Breast epithelium (tissue), 3 donors: ENCODE data around the gene INTS4.
"Not testable (repeated sequence)": the region's sequence is repeated elsewhere in the genome, so short reads cannot be mapped to it uniquely, and the experiment has no call there.

ENCODE experiments used
- POLR2AphosphoS5 ChIP-seq, 3 donors: sonication (generic); formaldehyde crosslinking; IDR thresholded peaks; one replicate each; pipeline ENCODE4 v1.6.1; 2017; ENCODE audit warnings: antibody characterized with exemption in 3 of 3
- TF ChIP-seq, protein P1 (sequence below), 3 donors: fragments of 450-650 bp; IDR thresholded peaks; one replicate each; pipeline ENCODE4 v1.5.1; 2016 to 2017; ENCODE audit warnings: antibody characterized with exemption in 3 of 3, mild to moderate bottlenecking in 3 of 3, moderate library complexity in 3 of 3

DNA sequence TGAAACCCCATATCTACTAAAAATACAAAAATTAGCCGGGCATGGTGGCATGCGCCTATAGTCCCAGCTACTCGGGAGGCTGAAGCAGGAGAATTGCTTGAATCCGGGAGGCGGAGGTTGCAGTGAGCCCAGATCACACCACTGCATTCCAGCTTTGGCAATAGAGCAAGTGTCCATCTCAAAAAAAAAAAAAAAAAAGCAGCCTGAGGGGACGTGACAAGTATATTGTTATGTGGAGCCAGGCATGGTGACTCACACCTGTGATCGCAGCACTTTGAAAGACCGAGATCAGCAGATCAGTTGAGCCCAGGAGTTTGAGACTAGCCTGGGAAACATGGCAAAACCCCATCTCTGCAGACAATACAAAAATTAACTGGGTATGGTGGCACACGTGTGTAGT is 34.0 kb upstream of the INTS4 start:
- TF ChIP-seq, protein P1, sequence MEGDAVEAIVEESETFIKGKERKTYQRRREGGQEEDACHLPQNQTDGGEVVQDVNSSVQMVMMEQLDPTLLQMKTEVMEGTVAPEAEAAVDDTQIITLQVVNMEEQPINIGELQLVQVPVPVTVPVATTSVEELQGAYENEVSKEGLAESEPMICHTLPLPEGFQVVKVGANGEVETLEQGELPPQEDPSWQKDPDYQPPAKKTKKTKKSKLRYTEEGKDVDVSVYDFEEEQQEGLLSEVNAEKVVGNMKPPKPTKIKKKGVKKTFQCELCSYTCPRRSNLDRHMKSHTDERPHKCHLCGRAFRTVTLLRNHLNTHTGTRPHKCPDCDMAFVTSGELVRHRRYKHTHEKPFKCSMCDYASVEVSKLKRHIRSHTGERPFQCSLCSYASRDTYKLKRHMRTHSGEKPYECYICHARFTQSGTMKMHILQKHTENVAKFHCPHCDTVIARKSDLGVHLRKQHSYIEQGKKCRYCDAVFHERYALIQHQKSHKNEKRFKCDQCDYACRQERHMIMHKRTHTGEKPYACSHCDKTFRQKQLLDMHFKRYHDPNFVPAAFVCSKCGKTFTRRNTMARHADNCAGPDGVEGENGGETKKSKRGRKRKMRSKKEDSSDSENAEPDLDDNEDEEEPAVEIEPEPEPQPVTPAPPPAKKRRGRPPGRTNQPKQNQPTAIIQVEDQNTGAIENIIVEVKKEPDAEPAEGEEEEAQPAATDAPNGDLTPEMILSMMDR (IDR thresholded peaks at IDR 0.05), result not testable (repeated sequence)
- TF ChIP-seq POLR2AphosphoS5 (IDR thresholded peaks at IDR 0.05), result not testable (repeated sequence)
